ENCODE measurements around the gene STT3B. TPM values are rescaled to one million over a fixed set of nuclear protein-coding genes. Genes with fewer than 3 reads are reported as not detected.

Gene STT3B
- total RNA-seq, 1 experiment from 2014 or later: 64.4 TPM

- Histone ChIP-seq H3K4me1 (no peaks in the 10 kb centered on the region), H3K27me3 (no peaks in the 10 kb centered on the region), H3K9me3 (replicated peaks) (no peaks in the 10 kb centered on the region), H3K27ac (no peak overlapping the region), H3K36me3 (no peaks in the 10 kb centered on the region), H3K4me3 (no peak overlapping the region)
- no peak for DNase-seq
Observed at GRCh38 chr3:31620656-31621055, 87.9 kb downstream of the STT3B start.

GRCh38 chr3:31621314-31621713 is 88.6 kb downstream of the STT3B start:
- no peaks in the 10 kb centered on the region for H3K36me3 ChIP-seq
- no peak overlapping the region for H3K27ac ChIP-seq
- no peaks in the 10 kb centered on the region for H3K27me3 ChIP-seq
- no peaks in the 10 kb centered on the region for H3K9me3 ChIP-seq (replicated peaks)
- no peak for DNase-seq
- H3K4me3 ChIP-seq: no peak overlapping the region
- H3K4me1 ChIP-seq: no peaks in the 10 kb centered on the region

GRCh38 chr3:31622636-31623288 is 90.0 kb downstream of the STT3B start:
- Histone ChIP-seq H3K27me3 (no peaks in the 10 kb centered on the region), H3K36me3 (no peaks in the 10 kb centered on the region), H3K9me3 (replicated peaks) (no peaks in the 10 kb centered on the region), H3K27ac (no peak overlapping the region), H3K4me3 (no peak overlapping the region), H3K4me1 (no peaks in the 10 kb centered on the region)
- DNase-seq: no peak

GRCh38 chr3:31624083-31624709 is 91.5 kb downstream of the STT3B start:
- H3K4me3 ChIP-seq: no peak overlapping the region
- no peaks in the 10 kb centered on the region for H3K27me3 ChIP-seq
- H3K27ac ChIP-seq: no peak overlapping the region
- no peaks in the 10 kb centered on the region for H3K9me3 ChIP-seq (replicated peaks)
- H3K4me1 ChIP-seq: no peaks in the 10 kb centered on the region
- DNase-seq: no peak
- H3K36me3 ChIP-seq: no peaks in the 10 kb centered on the region

GRCh38 chr3:31625358-31625757 is 92.6 kb downstream of the STT3B start:
- no peak for DNase-seq
- no peak overlapping the region for H3K27ac ChIP-seq
- H3K4me3 ChIP-seq: no peak overlapping the region
- H3K27me3 ChIP-seq: no peaks in the 10 kb centered on the region
- no peaks in the 10 kb centered on the region for H3K4me1 ChIP-seq
- H3K9me3 ChIP-seq (replicated peaks): no peaks in the 10 kb centered on the region
- no peaks in the 10 kb centered on the region for H3K36me3 ChIP-seq

DNA sequence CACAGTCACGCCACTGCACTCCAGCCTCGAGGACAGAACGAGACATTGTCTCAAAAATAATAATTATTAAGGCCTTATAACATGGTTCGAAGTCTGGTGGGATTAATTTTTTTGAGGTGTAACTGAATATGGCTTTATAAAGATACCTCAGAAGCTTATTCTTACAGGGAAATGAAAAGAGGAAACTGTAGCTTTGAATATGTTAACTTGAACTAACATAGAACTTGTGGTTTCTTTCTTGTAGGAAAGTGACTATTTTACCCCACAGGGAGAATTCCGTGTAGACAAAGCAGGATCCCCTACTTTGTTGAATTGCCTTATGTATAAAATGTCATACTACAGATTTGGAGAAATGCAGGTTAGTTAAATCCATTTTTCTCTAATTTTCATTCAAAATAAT is 96.3 kb downstream of the STT3B start:
- no peaks in the 10 kb centered on the region for H3K36me3 ChIP-seq
- no peaks in the 10 kb centered on the region for H3K27me3 ChIP-seq
- no peaks in the 10 kb centered on the region for H3K9me3 ChIP-seq (replicated peaks)
- H3K4me1 ChIP-seq: no peaks in the 10 kb centered on the region
- no peak overlapping the region for H3K27ac ChIP-seq
- DNase-seq: no peak
- H3K4me3 ChIP-seq: no peak overlapping the region

DNA sequence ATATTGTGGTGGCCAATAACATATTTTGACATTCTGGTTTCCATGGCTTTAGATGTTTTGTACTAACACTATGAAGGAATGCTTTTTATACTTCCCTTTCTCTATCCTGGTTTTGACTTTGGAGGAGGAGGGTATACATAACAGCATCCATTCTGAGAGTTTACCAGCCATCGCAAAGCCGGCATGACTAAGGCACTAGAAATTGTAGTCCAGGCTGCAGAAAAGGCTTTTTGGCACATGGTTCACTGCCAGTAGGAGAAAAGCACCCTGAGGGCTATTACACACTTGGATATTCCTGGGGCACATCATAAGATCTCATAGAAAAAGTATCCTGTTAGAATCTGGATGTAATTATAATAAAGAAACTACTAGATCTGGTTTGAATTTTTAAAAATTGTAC is 101.8 kb downstream of the STT3B start:
- H3K27ac ChIP-seq: no peak overlapping the region
- H3K4me3 ChIP-seq: no peak overlapping the region
- no peaks in the 10 kb centered on the region for H3K4me1 ChIP-seq
- H3K36me3 ChIP-seq: 0 out of 2 replicates have a peak, but pooled peaks cover 2% of the 10 kb centered on the region
- DNase-seq: no peak
- no peaks in the 10 kb centered on the region for H3K9me3 ChIP-seq (replicated peaks)
- no peaks in the 10 kb centered on the region for H3K27me3 ChIP-seq

- Histone ChIP-seq H3K4me3 (no peak overlapping the region), H3K4me1 (no peaks in the 10 kb centered on the region)
Observed at GRCh38 chr3:31635545-31635944, 102.8 kb downstream of the STT3B start.

DNA sequence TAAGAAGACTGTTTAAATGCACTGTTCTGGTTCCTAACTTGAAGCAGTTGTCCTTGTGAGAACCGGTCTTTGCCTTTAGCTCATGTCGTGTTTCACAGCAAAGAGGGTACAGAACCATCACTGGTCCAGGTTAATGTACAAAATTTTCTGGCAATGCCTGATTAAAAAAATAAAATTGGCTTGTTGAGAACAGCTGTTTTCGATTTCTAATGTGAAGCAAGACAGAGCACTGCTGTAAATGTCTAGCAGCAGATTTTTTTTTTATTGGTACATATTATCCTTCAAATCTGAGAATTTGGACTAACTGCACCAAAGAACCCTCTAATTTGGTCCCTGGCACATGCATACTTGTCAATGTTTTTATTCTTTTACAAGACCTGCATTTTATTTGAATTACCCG is 103.3 kb downstream of the STT3B start:
- H3K4me3 ChIP-seq: no peak overlapping the region
- H3K27me3 ChIP-seq: no peaks in the 10 kb centered on the region
- no peaks in the 10 kb centered on the region for H3K9me3 ChIP-seq (replicated peaks)
- 0 out of 2 replicates have a peak, but pooled peaks cover 2% of the 10 kb centered on the region for H3K36me3 ChIP-seq
- no peak for DNase-seq
- no peaks in the 10 kb centered on the region for H3K4me1 ChIP-seq
- no peak overlapping the region for H3K27ac ChIP-seq

More at GRCh38 chr3:31635545-31635944, 102.8 kb downstream of the STT3B start:
- H3K9me3 ChIP-seq (replicated peaks): no peaks in the 10 kb centered on the region
- DNase-seq: no peak
- no peaks in the 10 kb centered on the region for H3K27me3 ChIP-seq
- 0 out of 2 replicates have a peak, but pooled peaks cover 2% of the 10 kb centered on the region for H3K36me3 ChIP-seq
- H3K27ac ChIP-seq: no peak overlapping the region

DNA sequence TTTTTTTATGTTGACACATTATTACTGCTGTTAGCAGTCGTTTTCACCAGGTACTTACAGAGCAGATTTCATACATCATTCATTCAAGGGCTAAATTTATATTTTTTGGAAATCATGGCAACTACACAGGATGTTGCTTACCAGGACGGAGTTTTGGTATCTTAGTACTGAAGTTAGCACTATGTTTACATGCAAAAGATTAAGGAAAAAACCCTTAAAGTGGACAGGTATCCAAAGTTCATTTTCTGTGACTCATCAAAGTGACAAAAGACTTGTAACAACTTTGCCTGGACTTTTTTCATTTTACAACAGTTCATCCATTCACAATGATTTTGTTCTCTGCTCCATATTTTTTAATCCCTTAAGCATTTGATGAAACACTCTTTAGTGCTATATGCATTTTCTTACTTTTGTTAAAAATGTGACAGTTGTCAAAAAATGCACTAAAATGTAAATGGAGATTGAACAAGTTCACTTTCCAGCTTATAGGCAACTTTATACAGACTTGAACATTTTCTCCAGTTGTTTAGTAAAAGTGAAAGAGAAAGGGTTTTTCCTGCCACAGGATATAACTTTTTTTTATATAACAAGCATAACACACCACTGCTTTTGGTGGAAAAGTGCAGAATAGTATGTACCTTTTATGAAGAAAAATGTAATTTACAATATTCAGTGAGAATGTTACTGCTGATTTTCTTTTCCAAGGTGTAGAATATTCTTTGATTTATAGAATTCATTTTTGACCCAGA is 104.1 kb downstream of the STT3B start:
- H3K27ac ChIP-seq: no peak overlapping the region
- no peak for DNase-seq
- H3K9me3 ChIP-seq (replicated peaks): no peaks in the 10 kb centered on the region
- 0 out of 2 replicates have a peak, but pooled peaks cover 2% of the 10 kb centered on the region for H3K36me3 ChIP-seq
- no peak overlapping the region for H3K4me3 ChIP-seq
- H3K4me1 ChIP-seq: no peaks in the 10 kb centered on the region
- no peaks in the 10 kb centered on the region for H3K27me3 ChIP-seq

GRCh38 chr3:31639828-31640227 is 107.1 kb downstream of the STT3B start:
- Histone ChIP-seq H3K4me1 (no peaks in the 10 kb centered on the region), H3K9me3 (replicated peaks) (no peaks in the 10 kb centered on the region), H3K36me3 (0 out of 2 replicates have a peak, but pooled peaks cover 2% of the 10 kb centered on the region), H3K4me3 (no peak overlapping the region), H3K27me3 (no peaks in the 10 kb centered on the region), H3K27ac (no peak overlapping the region)
- DNase-seq: no peak

- H3K27ac ChIP-seq: no peak overlapping the region
- no peak overlapping the region for H3K4me3 ChIP-seq
- no peaks in the 10 kb centered on the region for H3K36me3 ChIP-seq
- H3K9me3 ChIP-seq (replicated peaks): no peaks in the 10 kb centered on the region
- H3K27me3 ChIP-seq: no peaks in the 10 kb centered on the region
- H3K4me1 ChIP-seq: no peaks in the 10 kb centered on the region
- no peak for DNase-seq
Observed at GRCh38 chr3:31645256-31645655, 112.5 kb downstream of the STT3B start.

- H3K4me1 ChIP-seq: no peaks in the 10 kb centered on the region
Observed at GRCh38 chr3:31648286-31648968, 115.7 kb downstream of the STT3B start.

GRCh38 chr3:31652296-31652695 is 119.6 kb downstream of the STT3B start:
- H3K4me1 ChIP-seq: no peaks in the 10 kb centered on the region
- H3K27ac ChIP-seq: no peak overlapping the region
- no peaks in the 10 kb centered on the region for H3K36me3 ChIP-seq
- H3K9me3 ChIP-seq (replicated peaks): no peaks in the 10 kb centered on the region
- H3K4me3 ChIP-seq: no peak overlapping the region
- H3K27me3 ChIP-seq: no peaks in the 10 kb centered on the region
- DNase-seq: no peak

More at GRCh38 chr3:31648286-31648968, 115.7 kb downstream of the STT3B start:
- no peaks in the 10 kb centered on the region for H3K9me3 ChIP-seq (replicated peaks)
- no peak overlapping the region for H3K4me3 ChIP-seq
- no peaks in the 10 kb centered on the region for H3K36me3 ChIP-seq
- H3K27me3 ChIP-seq: no peaks in the 10 kb centered on the region
- DNase-seq: no peak
- no peak overlapping the region for H3K27ac ChIP-seq

GRCh38 chr3:31653464-31653863 is 120.7 kb downstream of the STT3B start:
- Histone ChIP-seq H3K4me3 (no peak overlapping the region), H3K27ac (no peak overlapping the region), H3K4me1 (no peaks in the 10 kb centered on the region), H3K36me3 (no peaks in the 10 kb centered on the region), H3K27me3 (no peaks in the 10 kb centered on the region), H3K9me3 (replicated peaks) (no peaks in the 10 kb centered on the region)
- DNase-seq: no peak
